Measurements from ENCODE around the gene SLC26A6.

The SLC26A6 gene

GRCh38 chr3:48630833-48631232 is 4.4 kb downstream of the SLC26A6 start:
- no peak for DNase-seq

DNA sequence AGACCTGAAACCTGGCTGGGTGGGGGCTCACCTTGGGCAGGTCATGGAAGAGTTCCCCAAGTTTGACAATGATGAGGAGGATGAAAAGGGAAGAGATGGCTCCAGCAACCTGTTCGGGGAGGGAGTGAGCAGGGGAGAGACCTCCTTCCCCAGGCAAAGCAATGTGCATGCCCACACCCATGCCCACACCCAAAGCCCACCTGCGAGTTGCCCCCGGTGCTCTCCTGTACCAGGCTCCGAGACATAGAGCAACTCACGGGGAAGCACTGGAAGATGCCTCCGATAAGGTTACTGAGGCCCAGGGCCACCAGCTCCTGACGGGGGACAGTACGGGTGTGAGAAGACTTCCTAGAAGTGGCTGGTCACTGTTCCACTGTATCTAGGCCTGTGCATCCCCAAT is 4.9 kb downstream of the SLC26A6 start:
- DNase-seq: no peak

GRCh38 chr3:48629894-48630293 is 5.4 kb downstream of the SLC26A6 start:
- DNase-seq: no peak

- no peak for DNase-seq
Observed at GRCh38 chr3:48628277-48629017, 6.8 kb downstream of the SLC26A6 start.

- no peak for DNase-seq
Observed at GRCh38 chr3:48625600-48625999, 9.7 kb downstream of the SLC26A6 start.

DNA sequence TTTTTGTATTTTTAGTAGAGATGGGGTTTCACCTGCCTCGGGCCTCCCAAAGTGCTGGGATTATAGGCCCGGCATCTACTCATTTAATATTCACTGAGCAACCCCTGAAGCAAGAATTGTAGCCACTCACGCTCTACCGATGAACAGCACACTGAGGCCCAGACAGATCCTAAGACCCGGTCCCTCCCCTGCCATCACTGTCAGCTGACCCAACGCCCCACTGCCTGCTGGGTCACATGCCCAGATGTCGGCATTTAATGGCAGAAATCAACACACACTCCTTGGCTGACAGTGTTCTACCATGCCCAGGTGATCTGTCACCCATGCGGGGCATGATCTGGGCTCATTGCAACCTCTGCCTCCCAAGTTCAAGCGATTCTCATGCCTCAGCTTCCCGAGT is 10.5 kb downstream of the SLC26A6 start:
- no peak for DNase-seq

DNA sequence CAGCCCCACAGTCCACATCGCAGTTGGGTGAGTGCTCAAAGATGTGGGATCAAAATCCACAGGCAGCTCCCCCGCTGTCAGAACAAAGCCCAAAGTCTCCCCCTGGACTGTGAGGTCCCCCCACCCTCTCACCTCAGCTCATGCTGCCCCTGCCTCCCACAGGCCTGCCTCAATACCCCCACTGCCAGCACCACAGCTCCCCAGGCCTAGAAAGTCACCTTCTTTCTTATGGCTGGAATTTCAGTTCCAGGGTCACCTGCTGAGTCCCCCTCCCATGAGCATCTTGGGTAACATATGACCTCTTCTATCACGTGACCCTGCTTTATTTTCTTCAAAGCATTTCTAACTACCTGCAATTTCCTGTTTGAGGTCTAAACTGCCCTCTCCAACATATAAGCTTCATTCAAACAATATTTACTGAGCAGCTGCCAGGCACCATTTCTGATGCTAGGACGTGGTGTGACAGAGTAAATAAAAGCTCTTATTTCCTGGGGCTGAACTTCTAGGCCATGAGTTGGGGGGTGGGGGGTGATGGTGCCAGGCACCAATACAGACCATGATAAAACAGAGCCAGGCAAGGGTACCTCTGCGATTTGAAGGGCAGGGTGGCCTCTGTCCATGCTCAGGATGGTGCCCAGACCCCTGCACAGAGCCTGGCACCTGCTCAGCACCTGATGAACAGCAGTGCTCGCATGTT is 11.3 kb downstream of the SLC26A6 start:
- DNase-seq: no peak

DNA sequence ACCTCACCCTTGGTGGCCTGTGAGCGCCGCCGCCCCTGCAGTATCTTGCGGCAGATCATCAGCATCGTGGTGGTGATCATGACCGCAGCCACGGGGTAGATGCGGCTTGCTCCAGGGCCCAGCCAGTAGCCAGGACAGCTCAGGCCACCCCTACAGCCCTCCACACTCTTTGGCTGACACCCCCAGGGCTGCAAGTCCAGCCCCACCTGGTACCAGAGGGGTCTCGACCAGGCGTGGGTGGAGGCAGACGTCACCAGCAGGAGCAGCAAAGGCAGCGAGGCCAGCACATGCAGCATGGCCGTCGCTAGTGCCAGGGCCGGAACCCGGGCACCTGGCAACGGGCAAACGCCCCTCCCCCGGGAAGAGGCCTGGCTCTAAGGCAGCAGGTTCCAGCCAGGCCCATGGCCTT is 13.8 kb downstream of the SLC26A6 start, which contains the start of gene TMEM89:
Gene TMEM89 (minus strand): TSS at position 309 of the 409 bp plus-strand sequence. CDS start 13 bp downstream, at position 296.
- DNase-seq: no peak

DNA sequence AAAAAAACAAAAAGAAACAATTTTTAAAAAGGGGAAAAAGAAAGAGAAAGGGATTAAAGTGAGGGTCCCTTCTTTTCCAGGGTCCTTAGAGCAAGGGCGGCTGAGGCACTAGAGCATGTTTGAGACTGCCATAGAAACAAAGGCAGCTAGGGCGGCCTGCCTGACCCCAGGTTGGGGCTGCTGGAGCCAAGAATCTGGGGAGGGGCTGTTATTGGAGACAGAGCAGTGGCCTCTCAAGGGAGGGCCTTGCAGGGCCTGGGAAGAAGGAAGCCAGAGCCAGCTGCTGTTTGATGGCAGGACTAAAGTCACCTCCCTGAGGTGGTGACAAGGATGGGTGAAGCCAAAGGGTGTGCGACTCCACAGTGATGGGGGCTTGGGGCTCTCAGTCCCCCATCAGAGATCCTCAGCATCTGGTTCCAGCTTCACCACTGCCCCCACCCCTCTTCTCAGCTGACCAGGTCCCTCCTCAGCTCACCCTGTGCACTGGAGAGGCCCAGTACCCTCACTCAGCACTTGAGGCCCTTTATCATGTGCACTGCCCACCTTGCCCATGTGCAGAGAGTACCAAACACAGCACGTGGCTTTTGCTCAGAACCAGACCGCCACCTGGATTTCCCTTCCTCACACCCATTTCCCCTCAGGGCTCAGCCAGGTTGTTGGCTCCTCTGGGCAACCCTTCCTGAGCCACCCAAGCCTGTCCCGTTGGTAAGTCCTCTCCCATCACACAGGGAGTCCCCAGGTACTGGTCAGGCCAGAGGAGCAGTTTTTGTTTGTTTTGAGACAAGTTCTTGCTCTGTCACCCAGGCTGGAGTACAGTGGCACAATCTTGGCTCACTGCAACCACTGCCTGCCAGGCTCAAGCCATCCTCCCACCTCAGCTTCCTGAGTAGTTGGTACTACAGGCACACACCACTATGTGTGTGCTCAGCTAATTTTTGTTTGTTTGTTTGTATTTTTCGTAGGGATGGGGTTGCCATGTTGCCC is 15.4 kb downstream of the SLC26A6 start:
- no peak for DNase-seq

DNA sequence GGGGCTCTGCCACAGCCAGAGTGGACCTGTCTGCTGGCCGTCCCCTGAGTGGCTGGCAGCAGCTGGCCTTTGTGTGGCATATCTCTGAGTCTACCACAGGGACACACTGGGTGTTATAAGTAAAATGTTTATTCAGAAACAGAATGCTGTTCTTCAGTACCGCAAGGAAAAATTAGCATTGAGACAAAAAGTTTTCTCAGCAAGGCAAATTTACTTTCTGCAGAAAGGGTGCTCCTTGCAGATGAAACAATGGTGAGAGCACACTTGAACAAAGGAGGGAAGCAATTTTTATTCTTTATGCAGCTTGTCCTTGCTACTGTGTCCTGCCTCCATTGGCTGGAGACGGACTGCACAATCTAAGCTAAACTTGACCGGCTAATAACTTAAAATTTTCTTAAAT is 17.7 kb downstream of the SLC26A6 start:
- no peak for DNase-seq

GRCh38 chr3:48614044-48614443 is 21.2 kb downstream of the SLC26A6 start:
- no peak for DNase-seq

GRCh38 chr3:48612309-48612708 is 23.0 kb downstream of the SLC26A6 start:
- no peak for DNase-seq

DNA sequence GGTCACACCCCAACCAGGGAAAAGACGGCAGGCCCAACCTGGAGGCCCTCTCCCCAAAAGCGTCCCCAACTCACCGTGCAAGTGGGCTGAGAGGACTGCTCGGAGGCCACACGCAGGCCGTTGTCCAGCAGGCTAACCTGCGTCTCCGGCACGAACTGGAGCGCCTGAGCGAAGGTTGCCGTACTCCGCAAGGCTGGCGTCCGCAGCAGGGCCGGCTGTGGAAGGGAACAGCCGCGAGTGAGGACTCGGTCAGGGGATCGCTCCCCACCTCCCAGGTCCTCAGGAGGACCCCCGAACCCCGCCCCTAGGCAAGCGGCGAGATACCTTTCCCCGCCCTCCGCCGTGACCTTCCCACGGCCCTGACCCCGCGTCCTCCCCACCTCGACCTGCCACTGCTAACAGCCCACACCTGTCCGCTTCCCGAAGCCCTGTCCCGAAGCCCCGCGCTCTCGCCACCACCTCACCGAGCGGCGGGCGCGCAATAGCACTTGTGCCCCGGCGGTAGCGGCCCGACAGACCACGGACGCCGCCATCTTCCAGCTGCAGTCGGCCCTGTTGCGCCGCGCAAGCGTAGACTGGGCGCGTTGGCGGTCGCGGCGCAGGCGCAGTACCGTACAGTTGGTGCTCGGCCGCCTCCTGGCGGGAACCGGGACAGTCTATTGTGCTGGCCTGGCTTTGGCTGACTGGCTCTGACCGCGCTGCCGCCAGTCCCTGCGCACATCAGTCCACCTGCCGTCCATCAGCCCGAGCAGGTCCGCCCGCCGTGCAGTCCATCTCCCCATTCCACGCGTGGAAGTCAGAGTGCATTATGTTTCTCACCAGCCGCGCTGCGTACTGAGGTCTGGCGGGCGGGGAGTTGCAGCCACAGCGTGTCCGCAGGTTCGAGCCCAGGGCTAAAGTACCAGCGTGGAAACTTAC is 25.9 kb downstream of the SLC26A6 start, which contains the start of gene UQCRC1:
Gene UQCRC1 (minus strand): TSS at position 559 of the 918 bp plus-strand sequence. CDS start 26 bp downstream, at position 533.
- DNase-seq: peak; percentile 97

DNA sequence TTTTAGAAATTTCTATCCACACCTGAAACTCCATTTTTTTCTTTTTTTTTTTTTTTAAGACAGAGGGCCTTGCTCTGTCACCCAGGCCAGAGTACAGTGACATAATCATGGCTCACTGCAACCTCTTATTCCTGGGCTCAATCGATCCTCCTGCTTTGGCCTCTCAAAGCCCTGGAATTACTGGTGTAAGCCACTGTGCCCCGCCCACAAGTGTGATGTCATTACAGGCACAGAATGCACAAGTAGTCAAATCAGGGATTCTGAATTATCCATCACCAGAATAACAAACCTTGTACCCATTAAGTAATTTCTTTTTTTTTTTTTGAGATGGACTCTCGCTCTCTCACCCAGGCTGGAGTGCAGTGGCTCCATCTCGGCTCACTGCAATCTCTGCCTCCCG is 27.7 kb downstream of the SLC26A6 start:
- peak; percentile 39 for DNase-seq

- DNase-seq: no peak
Observed at GRCh38 chr3:48601622-48601994, 33.7 kb downstream of the SLC26A6 start.

- DNase-seq: no peak
Observed at GRCh38 chr3:48600711-48601621, 34.3 kb downstream of the SLC26A6 start.

DNA sequence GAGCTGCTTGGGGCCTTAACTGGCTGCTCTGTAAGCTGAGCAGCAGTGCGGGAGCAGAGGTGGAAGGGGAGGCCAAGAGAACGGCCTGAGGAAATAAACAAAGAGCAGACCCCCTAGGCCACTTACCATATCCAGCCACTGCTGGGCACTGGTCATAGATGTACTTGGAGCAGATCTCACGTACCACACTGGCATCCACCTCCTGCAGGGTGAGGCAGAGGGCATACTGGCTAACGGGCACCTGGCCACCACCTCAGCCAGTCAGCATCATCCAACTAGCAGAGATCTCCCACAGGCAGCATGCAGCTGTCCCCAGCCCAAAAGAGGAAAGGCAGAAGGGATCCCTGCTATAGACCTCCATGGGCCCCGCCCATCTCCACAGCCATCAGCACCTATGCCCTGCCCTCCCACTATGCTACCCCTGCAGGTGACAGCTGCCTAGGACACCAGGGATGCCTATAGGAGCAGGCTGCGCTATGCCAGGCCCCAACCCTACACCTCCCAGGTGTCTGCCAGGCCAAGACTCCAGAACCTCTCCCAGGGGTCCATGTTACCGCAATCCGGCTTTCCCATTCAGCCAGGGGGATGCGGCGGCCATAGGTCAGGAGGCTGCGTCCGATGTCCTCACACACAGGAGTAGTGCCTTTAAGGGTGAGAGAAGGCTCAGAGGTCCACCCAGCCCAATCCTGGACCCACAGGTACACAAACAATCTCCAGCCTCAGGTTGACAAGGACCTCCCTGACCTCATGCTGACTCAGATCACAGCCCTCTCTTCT is 35.6 kb downstream of the SLC26A6 start:
- no peak for DNase-seq

GRCh38 chr3:48599077-48599501 is 36.2 kb downstream of the SLC26A6 start:
- DNase-seq: no peak

- DNase-seq: no peak
Observed at GRCh38 chr3:48598323-48599076, 36.8 kb downstream of the SLC26A6 start.
